ENCODE measurements around the gene NEURL1.

Gene NEURL1

GRCh38 chr10:103575416-103576075 lies 82.0 kb downstream of the NEURL1 start:
- Histone ChIP-seq H3K27ac (no peak overlapping the region), H3K4me3 (no peak overlapping the region), H3K9me3 (no peaks in the 10 kb centered on the region), H3K27me3 (peaks cover 0 to 21% of the 10 kb centered on the region in 2 donors), H3K36me3 (no peaks in the 10 kb centered on the region), H3K4me1 (peaks cover 0 to 9% (median 4%) of the 10 kb centered on the region in 4 donors)
- no peak for DNase-seq
- intact Hi-C loops (cut with DNase I; ENCODE audit: low total_unique reads), result no loop called here
- no peak for TF ChIP-seq CTCF (IDR thresholded peaks at IDR 0.05)

GRCh38 chr10:103576076-103576471 lies 82.6 kb downstream of the NEURL1 start:
- Histone ChIP-seq H3K9me3 (no peaks in the 10 kb centered on the region), H3K4me1 (peaks cover 0 to 14% (median 8%) of the 10 kb centered on the region in 4 donors), H3K4me3 (no peak overlapping the region), H3K36me3 (no peaks in the 10 kb centered on the region), H3K27me3 (peaks cover 0 to 18% of the 10 kb centered on the region in 2 donors), H3K27ac (no peak overlapping the region)
- no peak for DNase-seq
- intact Hi-C loops (cut with DNase I; ENCODE audit: low total_unique reads), result no loop called here
- no peak for TF ChIP-seq CTCF (IDR thresholded peaks at IDR 0.05)

GRCh38 chr10:103576862-103577261 lies 83.4 kb downstream of the NEURL1 start:
- intact Hi-C loops (cut with DNase I; ENCODE audit: low total_unique reads), result no loop called here
- Histone ChIP-seq H3K27me3 (peaks cover 0 to 11% of the 10 kb centered on the region in 2 donors), H3K36me3 (no peaks in the 10 kb centered on the region), H3K27ac (no peak overlapping the region), H3K4me3 (no peak overlapping the region), H3K9me3 (no peaks in the 10 kb centered on the region), H3K4me1 (peaks cover 0 to 20% (median 8%) of the 10 kb centered on the region in 4 donors)
- TF ChIP-seq CTCF (IDR thresholded peaks at IDR 0.05), result no peak
- DNase-seq, result no peak

GRCh38 chr10:103578782-103579382 lies 85.4 kb downstream of the NEURL1 start:
- H3K27ac ChIP-seq, result no peak overlapping the region
- no peak for TF ChIP-seq CTCF (IDR thresholded peaks at IDR 0.05)
- intact Hi-C loops (cut with DNase I; ENCODE audit: low total_unique reads), result no loop called here

GRCh38 chr10:103580011-103580410 lies 86.5 kb downstream of the NEURL1 start:
- no peak for DNase-seq
- no peak for TF ChIP-seq CTCF (IDR thresholded peaks at IDR 0.05)
- Histone ChIP-seq H3K9me3 (no peaks in the 10 kb centered on the region), H3K4me3 (no peak overlapping the region), H3K27ac (peak overlapping the region; percentile 36 to 41), H3K36me3 (no peaks in the 10 kb centered on the region), H3K27me3 (peaks cover 0 to 9% of the 10 kb centered on the region in 2 donors), H3K4me1 (peaks cover 0 to 32% (median 17%) of the 10 kb centered on the region in 4 donors)
- intact Hi-C loops (cut with DNase I; ENCODE audit: low total_unique reads), result no loop called here

More at GRCh38 chr10:103578782-103579382, 85.4 kb downstream of the NEURL1 start:
- H3K36me3 ChIP-seq, result no peaks in the 10 kb centered on the region
- H3K4me3 ChIP-seq, result no peak overlapping the region
- H3K4me1 ChIP-seq, result peaks cover 0 to 32% (median 13%) of the 10 kb centered on the region in 4 donors
- H3K9me3 ChIP-seq, result no peaks in the 10 kb centered on the region
- H3K27me3 ChIP-seq, result peaks cover 0 to 2% of the 10 kb centered on the region in 2 donors
- DNase-seq, result no peak

Data from tibial artery (tissue), 4 donors.